Raji (cell line): Measurements from ENCODE around the gene PLK5.

Source experiments
- POLR2A ChIP-seq: IDR thresholded peaks from 2 replicates; pipeline ENCODE4 v1.6.1; 2011; ENCODE audit warnings: low read depth, low read length, control low read depth; ENCODE audit not compliant: insufficient read depth

Gene PLK5

GRCh38 chr19:1523412-1524286 is at the start of gene PLK5:
Gene PLK5 (plus strand): TSS chr19:1524077. CDS start chr19:1526997, 2,920 bp downstream.
- no peak for TF ChIP-seq POLR2A

- TF ChIP-seq POLR2A: no peak
These were observed 49.0 kb upstream of the PLK5 start for GRCh38 chr19:1474765-1475351.

- TF ChIP-seq POLR2A: no peak
These were observed 48.0 kb upstream of the PLK5 start for GRCh38 chr19:1475751-1476437.

DNA sequence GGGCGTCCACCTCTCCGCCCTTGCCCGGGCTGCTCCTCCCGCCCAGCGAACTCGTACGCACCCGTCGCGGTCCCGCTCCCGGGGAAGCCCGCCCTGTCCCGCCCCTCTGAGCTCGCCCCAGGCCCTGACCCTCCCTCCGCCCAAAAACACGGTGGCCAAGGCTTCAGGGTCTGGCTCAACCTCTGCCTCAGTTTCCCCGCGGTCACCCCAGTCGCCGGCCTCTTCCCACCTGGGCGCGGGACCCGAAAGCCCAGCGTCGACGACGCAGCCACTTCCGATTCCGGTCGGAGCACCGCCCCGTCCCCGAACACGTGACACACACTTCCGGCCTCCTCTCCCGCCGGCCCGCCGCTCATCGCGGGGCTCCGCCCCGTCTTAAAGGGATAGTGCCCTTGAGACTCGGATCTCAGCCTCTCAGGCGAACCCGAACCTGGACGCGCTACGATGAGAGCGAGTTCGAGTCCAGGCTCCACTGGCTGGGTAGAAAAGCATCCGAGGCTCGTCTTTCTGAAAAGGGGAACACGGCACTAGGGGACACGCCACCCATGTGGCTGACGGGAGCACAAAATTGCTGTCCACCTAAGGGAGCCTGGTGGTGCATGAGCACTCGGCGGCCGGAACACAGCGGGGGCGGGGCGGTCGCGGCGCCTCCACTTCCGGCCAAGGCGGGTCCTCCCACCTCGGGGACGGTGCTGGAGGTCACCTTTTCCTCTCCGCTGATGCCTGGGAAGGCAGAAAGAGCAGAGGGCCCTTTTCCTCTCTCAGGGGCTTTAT is 44.8 kb upstream of the PLK5 start, which contains the start of gene C19orf25:
Gene C19orf25, minus strand, starts transcription at position 282 of the 774 bp plus-strand sequence. CDS start 312 bp downstream, outside the sequence.
- TF ChIP-seq POLR2A: peak; percentile 85

GRCh38 chr19:1481224-1481892 is 42.5 kb upstream of the PLK5 start:
- no peak for TF ChIP-seq POLR2A

DNA sequence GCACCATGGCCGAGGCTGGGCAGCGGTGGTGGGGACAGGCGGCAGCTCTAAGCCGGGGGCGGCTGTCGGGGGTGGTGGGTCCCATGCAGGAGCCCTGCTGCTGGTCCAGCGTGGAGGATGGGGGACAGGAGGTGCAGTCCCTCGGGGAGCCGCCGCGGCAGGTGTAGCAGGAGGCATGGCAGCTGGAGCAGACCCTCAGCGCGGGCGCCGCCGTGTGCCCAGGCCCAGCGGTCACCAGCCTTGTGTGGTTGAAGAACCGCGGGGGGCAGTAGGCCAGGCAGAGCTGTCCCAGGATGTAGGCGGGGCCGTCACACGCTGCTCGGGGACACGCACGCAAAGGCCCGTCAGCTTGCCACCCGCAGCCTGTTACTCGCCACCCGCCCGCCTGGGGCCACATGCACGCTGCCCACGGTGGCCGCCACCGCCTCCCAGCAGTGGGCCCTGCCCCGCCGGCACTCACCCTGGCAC is 42.0 kb upstream of the PLK5 start:
- no peak for TF ChIP-seq POLR2A

- TF ChIP-seq POLR2A: no peak
These were observed 41.3 kb upstream of the PLK5 start for GRCh38 chr19:1482361-1483130.

DNA sequence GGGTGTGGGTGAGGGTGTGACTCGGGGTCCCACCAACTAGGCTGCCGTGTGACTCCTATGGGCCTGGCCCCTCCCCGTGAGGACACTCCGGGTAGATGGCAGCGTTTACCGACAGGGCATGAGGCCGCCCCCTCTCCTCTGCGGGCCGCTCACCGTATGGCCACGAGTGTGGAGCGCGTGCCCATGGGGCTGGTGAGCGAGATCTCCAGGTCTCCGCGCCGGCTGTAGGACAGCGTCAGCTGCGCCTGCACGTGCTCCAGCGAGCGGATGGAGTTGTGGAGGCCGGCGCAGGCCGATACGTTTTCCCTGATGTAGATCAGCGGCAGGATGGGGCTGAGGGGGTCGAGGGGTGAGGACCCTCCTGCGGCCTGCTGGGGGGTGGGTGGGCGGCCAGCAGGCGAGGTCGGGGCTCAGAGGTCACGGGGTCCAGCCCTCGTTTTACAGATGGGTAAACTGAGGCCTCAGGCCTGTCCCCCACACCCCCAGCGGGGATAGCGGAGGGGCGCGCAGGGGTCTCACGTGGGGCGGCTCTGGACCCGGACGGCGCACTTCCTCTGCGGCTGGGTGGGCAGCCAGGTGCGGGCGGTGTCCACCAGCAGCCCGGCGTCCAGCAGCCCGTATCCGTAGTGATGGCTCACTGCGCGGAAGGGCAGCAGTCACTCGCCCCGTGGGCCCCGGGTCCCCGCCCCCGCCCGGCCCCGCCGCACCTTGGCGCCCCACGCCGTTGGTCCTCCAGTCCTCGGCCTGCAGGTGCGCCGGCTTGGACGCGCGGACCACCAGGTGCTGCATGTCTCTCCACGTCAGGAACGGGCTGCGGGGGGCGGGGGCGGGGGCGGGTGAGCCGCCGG is 40.5 kb upstream of the PLK5 start:
- TF ChIP-seq POLR2A: no peak

DNA sequence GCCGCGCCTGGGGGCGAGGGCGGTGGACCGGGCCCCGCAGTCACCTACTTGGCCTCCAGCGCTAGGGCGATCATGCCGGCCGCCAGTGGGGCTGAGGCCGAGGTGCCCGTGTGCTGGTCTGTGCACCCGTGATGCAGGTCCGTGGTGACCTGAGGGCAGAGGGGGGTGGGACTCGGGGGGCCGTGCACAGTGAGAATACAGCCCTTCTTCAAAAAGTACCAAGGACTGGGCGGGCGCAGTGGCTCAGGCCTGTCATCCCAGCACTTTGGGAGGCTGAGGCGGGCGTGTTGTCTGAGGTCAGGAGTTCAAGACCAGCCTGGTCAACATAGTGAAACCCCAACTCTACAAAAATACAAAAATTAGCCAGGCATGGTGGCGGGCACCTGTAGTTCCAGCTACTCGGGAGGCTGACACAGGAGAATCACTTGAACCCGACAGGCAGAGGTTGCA is 39.9 kb upstream of the PLK5 start:
- TF ChIP-seq POLR2A: no peak

DNA sequence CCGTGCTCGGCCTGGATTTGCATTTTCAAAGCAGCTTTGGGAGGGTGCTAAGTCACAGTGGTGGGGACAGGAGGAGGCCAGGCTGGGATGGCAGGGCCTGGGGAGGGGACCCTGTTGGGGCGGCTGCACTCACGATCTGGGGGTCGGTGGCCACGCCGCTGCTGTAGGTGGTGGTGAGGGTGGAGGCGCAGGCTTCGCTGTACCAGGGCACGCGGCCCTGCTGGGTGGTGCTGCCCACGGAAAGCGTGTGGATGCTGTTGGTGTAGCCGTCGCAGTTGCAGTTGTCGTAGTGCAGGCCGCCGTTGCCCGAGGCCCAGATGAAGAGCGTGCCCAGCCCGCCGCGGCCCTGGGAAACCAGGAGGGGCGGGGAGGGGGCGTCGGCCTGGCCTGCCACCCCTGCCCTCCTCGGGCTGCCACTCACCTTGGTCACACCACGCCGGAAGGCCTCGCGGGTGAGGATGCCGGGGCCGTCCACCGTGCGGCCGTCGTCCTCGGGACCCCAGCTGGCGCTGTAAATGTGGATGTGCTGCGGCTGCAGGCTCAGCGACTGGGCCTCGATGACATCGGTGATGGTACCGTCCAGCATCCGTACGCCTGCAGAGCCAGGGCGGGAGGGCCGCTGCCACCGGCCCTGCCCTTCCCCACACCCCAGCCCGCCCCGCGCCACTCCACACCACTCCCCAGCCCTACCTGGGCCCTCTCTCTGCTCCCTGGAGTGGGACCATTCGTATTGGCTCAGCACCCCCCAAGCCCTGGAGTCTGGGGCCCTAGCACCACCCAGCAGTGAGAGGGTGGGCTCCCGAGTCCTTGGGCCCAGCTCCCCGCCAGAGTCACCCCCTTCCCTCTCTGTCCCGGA is 36.9 kb upstream of the PLK5 start:
- TF ChIP-seq POLR2A: no peak

- TF ChIP-seq POLR2A: no peak
These were observed 36.1 kb upstream of the PLK5 start for GRCh38 chr19:1487576-1488281.
